UCSD-AML1 (cell line): ENCODE results near the gene TBC1D30.

Experiments used
- DNase-seq: peaks from one replicate; lab custom pipeline; 2025; ENCODE audit not compliant: unreplicated experiment; lab: John Stamatoyannopoulos, UW

The TBC1D30 gene

GRCh38 chr12:64858882-64859605, 34.6 kb downstream of the TBC1D30 start:
- DNase-seq = no peak

GRCh38 chr12:64860446-64860998, 36.1 kb downstream of the TBC1D30 start:
- no peak for DNase-seq

- DNase-seq = no peak
Measured at GRCh38 chr12:64864319-64864718, 39.9 kb downstream of the TBC1D30 start.

- DNase-seq = no peak
Measured at GRCh38 chr12:64875186-64875585, 50.7 kb downstream of the TBC1D30 start.

- DNase-seq = no peak
Measured at GRCh38 chr12:64876388-64877071, 52.1 kb downstream of the TBC1D30 start.

GRCh38 chr12:64877363-64878004, 53.0 kb downstream of the TBC1D30 start:
- DNase-seq = no peak

GRCh38 chr12:64882687-64883086, 58.2 kb downstream of the TBC1D30 start:
- DNase-seq = no peak

- no peak for DNase-seq
Measured at GRCh38 chr12:64883264-64884163, 59.1 kb downstream of the TBC1D30 start.

- no peak for DNase-seq
Measured at GRCh38 chr12:64884164-64884542, 59.7 kb downstream of the TBC1D30 start.

GRCh38 chr12:64884728-64885127, 60.3 kb downstream of the TBC1D30 start:
- DNase-seq = no peak

- DNase-seq = no peak
Measured at GRCh38 chr12:64889434-64890216, 65.2 kb downstream of the TBC1D30 start.

- no peak for DNase-seq
Measured at GRCh38 chr12:64890873-64891468, 66.5 kb downstream of the TBC1D30 start.

GRCh38 chr12:64891629-64892028, 67.2 kb downstream of the TBC1D30 start:
- DNase-seq = no peak

- no peak for DNase-seq
Measured at GRCh38 chr12:64892561-64892960, 68.1 kb downstream of the TBC1D30 start.

GRCh38 chr12:64893961-64894360, 69.5 kb downstream of the TBC1D30 start:
- no peak for DNase-seq

GRCh38 chr12:64894827-64895475, 70.5 kb downstream of the TBC1D30 start:
- DNase-seq = no peak

- DNase-seq = no peak
Measured at GRCh38 chr12:64895526-64895925, 71.1 kb downstream of the TBC1D30 start.

- no peak for DNase-seq
Measured at GRCh38 chr12:64900540-64900939, 76.1 kb downstream of the TBC1D30 start.

- DNase-seq = no peak
Measured at GRCh38 chr12:64903479-64904152, 79.2 kb downstream of the TBC1D30 start.
